GM12892 (cell line): ENCODE results near the gene CACNA2D3.

Source experiments
- DNase-seq: peaks from one replicate; pipeline ENCODE4 v3.0.0; 2011; ENCODE audit not compliant: insufficient read length
- FAIRE-seq: peaks from 2 replicates; lab custom pipeline; 2011; peaks lifted over from hg19 to GRCh38; lab: Jason Lieb, UNC
- POLR2A ChIP-seq: IDR thresholded peaks from 2 replicates; pipeline ENCODE4 v1.6.1; 2011; ENCODE audit warnings: low read depth, low read length, control low read depth
- POLR2AphosphoS5 ChIP-seq: IDR thresholded peaks from 2 replicates; pipeline ENCODE4 v1.6.1; 2011; ENCODE audit warnings: low read depth, low read length, control low read depth
- TAF1 ChIP-seq: IDR thresholded peaks from 2 replicates; pipeline ENCODE4 v1.6.1; 2011; ENCODE audit warnings: low read depth, mild to moderate bottlenecking, control low read depth, low read length, borderline replicate concordance

Gene CACNA2D3

DNA sequence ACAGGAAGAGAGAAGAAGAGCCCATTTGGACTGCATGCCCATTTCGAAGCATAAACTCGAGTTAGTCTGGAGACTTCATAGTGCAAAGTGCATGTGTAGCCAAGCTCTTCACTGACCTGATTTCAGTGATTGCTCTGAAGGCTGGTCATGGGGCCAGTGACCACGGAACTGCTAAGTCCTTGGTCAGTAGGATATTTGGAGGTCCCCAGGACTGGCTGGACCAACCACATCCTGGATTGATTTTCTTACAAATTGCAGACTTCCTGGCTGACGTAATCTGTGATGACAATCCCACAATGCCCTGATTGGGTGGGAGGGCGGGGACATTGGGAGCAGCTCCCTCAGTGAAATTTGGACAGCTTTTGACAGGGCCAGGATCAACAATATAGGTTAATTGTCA is 233.4 kb downstream of the CACNA2D3 start:
- no peak for FAIRE-seq
- TF ChIP-seq POLR2A (no peak), TAF1 (no peak), POLR2AphosphoS5 (no peak)
- DNase-seq = no peak

DNA sequence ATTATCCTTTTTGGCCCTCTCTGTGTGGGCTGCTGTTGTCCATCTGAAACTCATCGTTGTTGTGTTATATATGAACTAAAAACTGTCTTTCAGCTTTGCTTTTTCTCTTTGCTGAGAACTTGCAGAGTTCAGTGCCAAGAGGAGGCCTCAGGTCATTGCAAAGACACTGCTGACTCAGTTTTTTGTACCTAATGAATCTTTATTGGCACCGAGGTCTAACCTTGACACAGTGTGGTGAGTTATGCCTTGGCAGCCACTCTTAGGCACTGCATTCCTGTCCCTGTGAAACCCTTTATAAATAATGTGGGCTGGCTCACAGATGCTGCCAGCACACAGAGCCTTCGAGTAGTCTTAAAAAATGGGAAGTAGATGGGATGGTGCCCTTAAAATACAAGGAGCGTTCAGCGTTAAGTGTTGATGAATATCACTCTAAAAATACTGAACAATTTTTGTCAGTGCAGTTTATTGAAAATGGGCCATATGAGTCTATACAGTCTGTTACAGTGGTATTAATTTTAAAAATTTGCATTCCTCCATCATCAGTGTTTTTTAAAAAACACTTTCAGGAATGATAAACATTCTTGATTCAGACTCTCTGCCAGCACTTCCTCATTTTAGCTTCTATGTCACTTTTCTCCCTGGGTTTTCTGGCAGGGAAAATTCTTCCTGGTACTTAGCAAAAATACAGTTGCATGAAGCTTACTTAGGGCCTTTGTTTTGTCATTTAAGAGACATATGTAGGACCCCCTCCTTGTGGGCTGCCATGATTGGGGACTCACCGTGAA is 234.1 kb downstream of the CACNA2D3 start:
- no peak for FAIRE-seq
- TF ChIP-seq POLR2AphosphoS5 = no peak
- TF ChIP-seq TAF1 = no peak
- TF ChIP-seq POLR2A = no peak
- DNase-seq = no peak

DNA sequence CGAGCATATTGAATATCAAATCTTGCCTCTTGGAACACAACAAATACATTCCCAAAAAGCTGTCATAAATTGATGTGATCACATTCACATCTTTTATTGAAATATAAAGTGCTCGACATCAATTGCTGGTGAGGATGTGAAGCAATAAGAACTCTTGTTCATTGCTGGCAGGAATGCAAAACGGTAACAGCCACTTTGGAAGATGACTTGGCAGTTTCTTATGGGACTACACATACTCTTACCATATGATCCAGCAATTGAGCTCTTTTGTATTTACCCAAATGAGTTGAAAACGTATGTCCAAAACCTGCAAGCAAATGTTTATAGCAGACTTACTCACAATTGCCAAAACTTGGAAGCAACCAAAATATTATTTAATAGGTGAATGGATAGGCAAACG is 234.9 kb downstream of the CACNA2D3 start:
- DNase-seq = no peak
- no peak for TF ChIP-seq POLR2A
- TF ChIP-seq POLR2AphosphoS5 = no peak
- no peak for TF ChIP-seq TAF1
- no peak for FAIRE-seq

DNA sequence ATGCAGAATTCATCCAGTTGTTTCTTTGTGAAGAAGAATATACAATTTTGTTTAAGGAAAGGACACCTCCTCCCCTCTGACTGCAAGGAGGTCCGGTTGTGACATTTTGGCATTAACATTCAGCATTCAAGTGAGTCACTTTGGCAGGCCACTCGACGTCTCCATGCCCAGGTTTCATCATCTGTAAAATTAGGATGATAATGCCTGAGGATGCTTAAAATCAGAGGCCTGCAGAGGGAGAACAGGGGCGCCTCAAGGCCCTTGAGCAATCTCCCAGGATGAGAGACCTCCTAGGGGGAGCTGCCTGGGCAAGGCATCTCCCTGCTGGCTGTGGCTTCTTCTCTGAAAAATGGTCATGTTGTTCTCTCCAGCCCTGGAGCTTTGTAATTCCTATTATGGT is 236.0 kb downstream of the CACNA2D3 start:
- TF ChIP-seq POLR2A (no peak), POLR2AphosphoS5 (no peak), TAF1 (no peak)
- FAIRE-seq (no peak), DNase-seq (no peak)

DNA sequence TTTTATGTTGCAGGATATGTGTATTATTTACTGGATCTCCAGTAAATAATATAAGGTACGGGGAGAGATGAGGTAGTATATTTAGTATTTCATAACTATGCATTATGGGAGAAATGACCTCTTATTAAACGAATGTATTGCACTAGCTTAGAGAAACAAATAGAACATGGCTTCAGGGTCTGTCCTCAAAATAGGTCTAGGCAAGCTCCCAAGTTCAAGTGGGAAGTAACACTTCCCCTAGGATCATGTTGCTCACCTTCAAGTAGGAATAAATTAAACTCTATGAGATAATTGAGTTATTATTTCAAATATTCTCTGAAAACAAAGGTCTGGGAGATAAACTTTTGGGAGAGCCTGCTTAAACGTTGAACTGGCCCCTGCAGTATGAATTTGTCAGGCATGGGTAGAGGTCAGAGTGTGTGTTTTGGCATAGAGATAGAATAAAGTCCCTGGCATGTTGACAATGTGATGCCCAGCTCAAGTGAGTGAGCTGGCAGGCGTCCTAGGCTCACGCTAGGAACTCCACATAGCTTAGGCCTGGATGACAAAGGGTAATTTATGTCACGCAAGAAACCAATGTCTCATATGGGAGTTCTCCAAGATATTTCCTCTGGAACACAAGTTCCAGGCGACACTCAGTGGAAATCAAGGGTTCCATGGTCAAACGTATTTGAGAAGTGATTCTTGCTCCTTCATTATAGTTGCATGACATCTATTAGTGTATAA is 236.8 kb downstream of the CACNA2D3 start:
- DNase-seq (no peak), FAIRE-seq (no peak)
- TF ChIP-seq TAF1 (no peak), POLR2A (no peak), POLR2AphosphoS5 (no peak)

DNA sequence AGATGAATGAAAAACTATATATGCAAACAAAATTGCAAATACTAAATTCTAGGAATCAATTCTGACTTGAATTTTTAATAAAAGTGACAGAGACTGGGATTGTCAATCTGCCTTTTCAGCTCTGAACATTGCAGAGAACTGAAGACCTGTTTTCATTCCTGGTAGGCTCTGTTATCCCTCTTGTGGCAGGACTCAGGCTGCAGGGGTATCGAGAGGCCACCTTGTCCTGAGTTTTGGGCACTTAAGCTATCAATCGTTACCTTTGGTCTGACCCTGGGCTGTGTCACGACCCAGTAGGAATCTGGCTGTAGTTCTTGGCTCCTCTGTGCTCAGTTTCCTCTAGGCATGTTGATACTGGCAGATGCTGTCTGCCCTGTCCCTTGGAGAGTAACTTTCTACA is 238.0 kb downstream of the CACNA2D3 start:
- FAIRE-seq (no peak), DNase-seq (no peak)
- TF ChIP-seq POLR2A (no peak), POLR2AphosphoS5 (no peak), TAF1 (no peak)

DNA sequence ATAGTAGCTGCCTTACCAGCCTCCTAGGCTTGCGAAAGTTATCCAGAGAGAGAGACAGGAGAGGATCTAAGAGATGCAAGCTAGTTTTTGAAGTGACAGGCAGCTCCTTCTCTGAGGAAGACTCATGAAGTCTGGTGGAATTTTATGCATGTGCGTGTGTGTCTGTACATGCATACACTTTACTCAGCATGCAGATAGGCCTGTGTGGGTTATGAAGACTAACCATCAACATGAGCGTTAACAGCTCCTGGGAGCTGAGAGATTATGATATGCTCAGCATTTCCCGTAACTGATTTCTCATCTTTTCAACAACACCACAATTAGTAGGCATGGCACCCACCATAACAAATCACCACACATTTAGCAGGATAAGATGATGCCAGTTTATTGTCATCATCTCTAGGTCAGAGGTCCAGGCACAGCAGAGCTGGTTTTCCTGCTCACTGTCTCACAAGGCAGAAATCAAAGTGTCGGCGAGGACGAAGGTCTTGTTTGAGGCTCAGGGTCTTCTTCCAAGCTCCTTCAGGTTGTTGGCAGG is 239.5 kb downstream of the CACNA2D3 start:
- TF ChIP-seq POLR2A (no peak), POLR2AphosphoS5 (no peak), TAF1 (no peak)
- FAIRE-seq (no peak), DNase-seq (no peak)

DNA sequence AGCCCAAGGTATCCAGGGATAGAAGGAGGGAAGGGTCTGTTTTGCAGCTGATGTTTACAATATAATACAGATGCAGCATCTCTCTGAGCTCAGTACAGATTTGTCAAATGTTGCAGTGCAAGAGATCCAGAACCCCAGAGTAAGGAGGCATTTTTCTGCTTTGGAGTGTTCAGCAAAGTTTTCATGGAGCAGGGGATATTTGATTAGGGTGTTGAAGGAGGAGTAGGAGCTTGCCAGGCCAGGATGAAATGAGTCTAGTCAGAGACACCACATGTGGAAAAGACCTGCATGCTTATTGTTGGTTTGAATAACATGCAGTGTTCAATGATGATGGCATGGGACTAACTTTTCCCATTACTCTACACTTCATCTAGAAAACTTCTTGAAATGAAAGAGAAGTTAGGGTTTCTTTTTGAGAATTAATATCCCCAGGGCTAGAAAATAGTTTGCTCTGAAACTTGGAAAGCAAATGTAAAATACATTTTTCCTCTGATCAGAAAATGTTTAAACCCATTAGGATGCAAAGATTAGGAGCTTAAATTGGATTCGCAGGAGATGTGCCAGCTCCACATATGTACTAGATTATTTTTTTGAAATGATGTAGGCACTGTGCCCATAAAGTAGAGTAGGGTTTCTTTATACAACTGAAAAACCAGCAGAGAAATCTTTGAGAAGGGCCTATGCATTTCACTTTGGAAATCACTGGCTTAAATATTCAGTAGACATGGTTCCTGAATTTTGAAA is 243.8 kb downstream of the CACNA2D3 start:
- no peak for FAIRE-seq
- TF ChIP-seq POLR2AphosphoS5 (no peak), TAF1 (no peak), POLR2A (no peak)

DNA sequence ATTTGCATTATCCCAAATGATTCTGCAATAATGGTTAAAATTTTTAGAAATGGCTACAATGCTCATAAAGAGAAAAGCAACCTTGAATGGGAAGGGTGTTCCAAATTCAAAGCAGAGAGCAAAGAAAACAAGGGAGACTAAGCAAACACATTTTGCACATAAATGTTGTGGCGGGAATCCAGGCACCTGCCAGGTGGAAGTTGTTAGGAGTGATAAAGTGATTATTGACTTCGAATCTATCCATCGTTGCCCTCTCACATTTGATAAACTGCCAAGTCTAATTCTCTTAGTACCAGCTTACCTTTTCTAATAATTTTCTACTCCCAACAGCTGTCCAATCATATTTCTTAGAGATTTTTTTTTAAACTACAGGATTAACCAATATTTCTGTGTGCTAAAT is 244.5 kb downstream of the CACNA2D3 start:
- DNase-seq = no peak
- no peak for TF ChIP-seq TAF1
- TF ChIP-seq POLR2A = no peak
- FAIRE-seq = no peak

More for the DNA sequence above, 243.8 kb downstream of the CACNA2D3 start:
- DNase-seq = no peak

DNA sequence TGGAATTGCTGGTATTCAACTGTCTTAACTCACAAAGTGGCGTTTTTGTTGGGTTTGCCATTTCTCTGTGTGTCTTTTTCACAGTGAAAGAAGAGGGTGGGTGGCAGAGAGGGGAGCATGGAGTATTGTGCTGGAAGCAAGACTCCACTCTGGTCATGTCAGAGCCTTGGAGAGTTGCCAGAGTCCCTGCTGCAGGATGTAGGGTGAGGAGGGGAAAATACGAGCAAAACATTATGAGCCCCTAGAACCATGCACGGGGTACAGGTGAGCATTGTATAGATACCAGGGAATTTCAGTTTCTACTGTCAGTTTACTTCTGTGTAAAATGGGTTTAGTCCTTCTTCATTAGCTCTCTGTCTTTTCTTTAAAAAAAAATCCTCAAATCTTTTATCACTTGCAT is 249.9 kb downstream of the CACNA2D3 start:
- no peak for FAIRE-seq
- DNase-seq = no peak
- TF ChIP-seq TAF1 (no peak), POLR2AphosphoS5 (no peak), POLR2A (no peak)
